Tibial artery (tissue), 4 donors: ENCODE measurements around the gene ABCF1.
"Not testable (repeated sequence)": the region's sequence is repeated elsewhere in the genome, so short reads cannot be mapped to it uniquely, and the experiment has no call there.

Experiments
- DNase-seq, 2 donors: peaks; one replicate each; pipeline ENCODE4 v3.0.0-alpha.2; 2019
- H3K27ac ChIP-seq, 2 donors: fragments of 200-600 bp; sonication (generic) in 1 of 2; 1 replicate in 1 of 2; 2 replicates in 1 of 2; pipeline ENCODE4 v1.5.1; 2018 to 2019; ENCODE audit warnings: mild to moderate bottlenecking in 1 of 2
- H3K27me3 ChIP-seq, 2 donors: fragments of 200-600 bp; sonication (generic) in 1 of 2; one replicate each; pipeline versions ENCODE4 v1.5.1 to v1.6.0; 2016 to 2019
- H3K36me3 ChIP-seq, 3 donors: fragments of 200-600 bp; sonication (generic) in 2 of 3; one replicate each; pipeline ENCODE4 v1.5.1; 2016 to 2019; ENCODE audit warnings: mild to moderate bottlenecking in 2 of 3
- H3K4me1 ChIP-seq, 4 donors: fragments of 200-600 bp; sonication (generic) in 2 of 4; 1 replicate in 3 of 4; 2 replicates in 1 of 4; pipeline ENCODE4 v1.5.1; 2016 to 2019
- H3K4me3 ChIP-seq, 2 donors: fragments of 200-600 bp; sonication (generic) in 1 of 2; 1 replicate in 1 of 2; 2 replicates in 1 of 2; pipeline ENCODE4 v1.5.1; 2018 to 2019; ENCODE audit warnings: mild to moderate bottlenecking in 2 of 2
- H3K9me3 ChIP-seq, 3 donors: fragments of 200-600 bp; sonication (generic) in 1 of 3; one replicate each; pipeline ENCODE4 v1.5.1; 2016 to 2019
- intact Hi-C: fragments of 100-400 bp; cut with DNase I; formaldehyde crosslinking; loops from one replicate; pipeline ENCODE4 v1.15.0; 2023; ENCODE audit warnings: low total_unique reads
- TF ChIP-seq, protein P1 (sequence below), 2 experiments: fragments of 200-600 bp in 1 of 2; fragments of 450-650 bp in 1 of 2; IDR thresholded peaks; one replicate each; pipeline ENCODE4 v1.5.1; 2017 to 2019; ENCODE audit warnings: antibody characterized with exemption in 2 of 2, mild to moderate bottlenecking in 1 of 2, moderate library complexity in 1 of 2

Gene ABCF1

GRCh38 chr6:30589754-30590358, 18.6 kb downstream of the ABCF1 start:
- Histone ChIP-seq H3K4me1 (peaks cover 0 to 6% (median 0%) of the 10 kb centered on the region in 4 donors), H3K9me3 (no peaks in the 10 kb centered on the region), H3K4me3 (no peak overlapping the region), H3K27me3 (no peaks in the 10 kb centered on the region), H3K36me3 (peaks cover 69 to 100% (median 80%) of the 10 kb centered on the region in 3 donors), H3K27ac (no peak overlapping the region)
- TF ChIP-seq, protein P1, sequence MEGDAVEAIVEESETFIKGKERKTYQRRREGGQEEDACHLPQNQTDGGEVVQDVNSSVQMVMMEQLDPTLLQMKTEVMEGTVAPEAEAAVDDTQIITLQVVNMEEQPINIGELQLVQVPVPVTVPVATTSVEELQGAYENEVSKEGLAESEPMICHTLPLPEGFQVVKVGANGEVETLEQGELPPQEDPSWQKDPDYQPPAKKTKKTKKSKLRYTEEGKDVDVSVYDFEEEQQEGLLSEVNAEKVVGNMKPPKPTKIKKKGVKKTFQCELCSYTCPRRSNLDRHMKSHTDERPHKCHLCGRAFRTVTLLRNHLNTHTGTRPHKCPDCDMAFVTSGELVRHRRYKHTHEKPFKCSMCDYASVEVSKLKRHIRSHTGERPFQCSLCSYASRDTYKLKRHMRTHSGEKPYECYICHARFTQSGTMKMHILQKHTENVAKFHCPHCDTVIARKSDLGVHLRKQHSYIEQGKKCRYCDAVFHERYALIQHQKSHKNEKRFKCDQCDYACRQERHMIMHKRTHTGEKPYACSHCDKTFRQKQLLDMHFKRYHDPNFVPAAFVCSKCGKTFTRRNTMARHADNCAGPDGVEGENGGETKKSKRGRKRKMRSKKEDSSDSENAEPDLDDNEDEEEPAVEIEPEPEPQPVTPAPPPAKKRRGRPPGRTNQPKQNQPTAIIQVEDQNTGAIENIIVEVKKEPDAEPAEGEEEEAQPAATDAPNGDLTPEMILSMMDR (IDR thresholded peaks at IDR 0.05) = no peak
- DNase-seq = no peak
- intact Hi-C loops = no loop called here

DNA sequence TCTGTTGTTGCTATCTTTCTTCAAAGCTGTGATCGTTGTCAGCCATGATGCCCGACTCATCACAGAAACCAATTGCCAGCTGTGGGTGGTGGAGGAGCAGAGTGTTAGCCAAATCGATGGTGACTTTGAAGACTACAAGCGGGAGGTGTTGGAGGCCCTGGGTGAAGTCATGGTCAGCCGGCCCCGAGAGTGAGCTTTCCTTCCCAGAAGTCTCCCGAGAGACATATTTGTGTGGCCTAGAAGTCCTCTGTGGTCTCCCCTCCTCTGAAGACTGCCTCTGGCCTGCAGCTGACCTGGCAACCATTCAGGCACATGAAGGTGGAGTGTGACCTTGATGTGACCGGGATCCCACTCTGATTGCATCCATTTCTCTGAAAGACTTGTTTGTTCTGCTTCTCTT, 19.3 kb downstream of the ABCF1 start:
- Histone ChIP-seq H3K4me3 (no peak overlapping the region), H3K27ac (no peak overlapping the region), H3K36me3 (peaks cover 63 to 96% (median 73%) of the 10 kb centered on the region in 3 donors), H3K9me3 (no peaks in the 10 kb centered on the region), H3K27me3 (no peaks in the 10 kb centered on the region), H3K4me1 (peaks cover 0 to 6% (median 0%) of the 10 kb centered on the region in 4 donors)
- intact Hi-C loops = no loop called here
- no peak for DNase-seq
- TF ChIP-seq, protein P1 (IDR thresholded peaks at IDR 0.05) = no peak

- TF ChIP-seq, protein P1 (IDR thresholded peaks at IDR 0.05) = no peak
- Histone ChIP-seq H3K27ac (no peak overlapping the region), H3K4me3 (no peak overlapping the region), H3K4me1 (peaks cover 0 to 6% (median 0%) of the 10 kb centered on the region in 4 donors), H3K27me3 (no peaks in the 10 kb centered on the region), H3K9me3 (no peaks in the 10 kb centered on the region), H3K36me3 (peaks cover 58 to 91% (median 68%) of the 10 kb centered on the region in 3 donors)
- intact Hi-C loops = no loop called here
- no peak for DNase-seq
Measured at GRCh38 chr6:30591008-30591407, 19.8 kb downstream of the ABCF1 start.

DNA sequence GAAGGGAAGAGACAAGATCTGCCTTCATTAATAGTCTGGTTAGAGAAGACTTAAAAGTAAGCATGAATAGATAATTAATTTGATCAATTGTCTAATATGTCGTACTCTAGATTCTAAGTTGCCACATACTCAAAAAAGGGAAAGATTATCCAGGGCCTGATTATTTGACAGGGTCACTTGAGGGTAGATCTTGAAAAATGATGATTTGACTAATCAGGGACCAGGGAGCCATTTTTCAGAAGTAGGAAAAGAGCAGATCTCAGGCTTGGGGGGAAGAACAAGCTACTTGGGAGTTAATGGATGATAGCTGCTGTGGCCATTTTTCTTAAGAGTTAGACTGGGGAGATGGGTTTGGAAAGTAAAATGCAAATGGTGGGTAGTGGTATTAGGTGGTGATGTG, 21.0 kb downstream of the ABCF1 start:
- DNase-seq = no peak
- TF ChIP-seq, protein P1 (IDR thresholded peaks at IDR 0.05) = no peak
- Histone ChIP-seq H3K27me3 (no peaks in the 10 kb centered on the region), H3K4me3 (no peak overlapping the region), H3K36me3 (peaks cover 45 to 78% (median 56%) of the 10 kb centered on the region in 3 donors), H3K4me1 (peaks cover 0 to 6% (median 0%) of the 10 kb centered on the region in 4 donors), H3K9me3 (no peaks in the 10 kb centered on the region), H3K27ac (no peak overlapping the region)
- intact Hi-C loops = no loop called here

GRCh38 chr6:30597315-30598144, 26.3 kb downstream of the ABCF1 start:
- not testable (repeated sequence) for H3K9me3 ChIP-seq, H3K4me3 ChIP-seq, H3K27ac ChIP-seq, H3K4me1 ChIP-seq, H3K27me3 ChIP-seq
- H3K36me3 ChIP-seq = peaks cover 26 to 48% (median 28%) of the 10 kb centered on the region in 3 donors
- DNase-seq = peak; percentile 85 to 86
- TF ChIP-seq, protein P1 (IDR thresholded peaks at IDR 0.05) = peak; percentile 71 to 79
- intact Hi-C loops = loop anchor here (5.0 kb wide), 1 partner anchor 50 kb away; no protein-coding TSS in a partner anchor
